Duodenal mucosa (tissue), 2 donors: ENCODE data around the gene CAMK2G.
"Not testable (repeated sequence)": the region's sequence is repeated elsewhere in the genome, so short reads cannot be mapped to it uniquely, and the experiment has no call there.

Source experiments
- H3K27ac ChIP-seq: one replicate; pipeline ENCODE4 v1.7.0; 2013; ENCODE audit warnings: low read depth, low read length
- H3K27me3 ChIP-seq, 2 donors: one replicate each; pipeline ENCODE4 v1.7.0; 2013; ENCODE audit warnings: low read length in 2 of 2, control low read depth in 1 of 2; ENCODE audit not compliant: insufficient read depth in 2 of 2, control insufficient read depth in 1 of 2
- H3K36me3 ChIP-seq, 2 donors: one replicate each; pipeline ENCODE4 v1.7.0; 2013; ENCODE audit warnings: low read length in 2 of 2, control low read depth in 1 of 2; ENCODE audit not compliant: insufficient read depth in 2 of 2, control insufficient read depth in 1 of 2
- H3K4me1 ChIP-seq, 2 donors: one replicate each; pipeline ENCODE4 v1.7.0; 2013; ENCODE audit warnings: low read length in 2 of 2, control low read depth in 1 of 2; ENCODE audit not compliant: insufficient read depth in 2 of 2, control insufficient read depth in 1 of 2
- H3K4me3 ChIP-seq, 2 donors: one replicate each; pipeline ENCODE4 v1.7.0; 2013; ENCODE audit warnings: low read length in 2 of 2, low read depth in 1 of 2
- H3K9ac ChIP-seq, 2 donors: one replicate each; pipeline ENCODE4 v1.7.0; 2013; ENCODE audit warnings: low read length in 2 of 2, low read depth in 1 of 2
- H3K9me3 ChIP-seq, 2 donors: one replicate each; pipeline ENCODE4 v1.7.0; 2013; ENCODE audit warnings: low read length in 2 of 2, control low read depth in 1 of 2; ENCODE audit not compliant: control insufficient read depth in 1 of 2

The CAMK2G gene

GRCh38 chr10:73902351-73902750 lies 28.0 kb upstream of the CAMK2G start:
- H3K36me3 ChIP-seq, result no peaks in the 10 kb centered on the region
- H3K4me3 ChIP-seq, result no peak overlapping the region
- no peaks in the 10 kb centered on the region for H3K27me3 ChIP-seq
- no peaks in the 10 kb centered on the region for H3K9me3 ChIP-seq
- peaks cover 12 to 15% of the 10 kb centered on the region in 2 donors for H3K4me1 ChIP-seq
- no peak overlapping the region for H3K27ac ChIP-seq
- no peak overlapping the region for H3K9ac ChIP-seq

GRCh38 chr10:73901261-73901660 lies 26.9 kb upstream of the CAMK2G start:
- Histone ChIP-seq H3K36me3 (no peaks in the 10 kb centered on the region), H3K27me3 (no peaks in the 10 kb centered on the region), H3K4me1 (peaks cover 8 to 12% of the 10 kb centered on the region in 2 donors), H3K9me3 (no peaks in the 10 kb centered on the region), H3K4me3 (no peak overlapping the region), H3K27ac (no peak overlapping the region), H3K9ac (no peak overlapping the region)

GRCh38 chr10:73900064-73900463 lies 25.7 kb upstream of the CAMK2G start:
- Histone ChIP-seq H3K27ac (no peak overlapping the region), H3K9ac (no peak overlapping the region), H3K27me3 (no peaks in the 10 kb centered on the region), H3K36me3 (no peaks in the 10 kb centered on the region), H3K4me1 (peaks cover 8 to 9% of the 10 kb centered on the region in 2 donors), H3K9me3 (no peaks in the 10 kb centered on the region), H3K4me3 (no peak overlapping the region)

- no peak overlapping the region for H3K27ac ChIP-seq
- H3K36me3 ChIP-seq, result no peaks in the 10 kb centered on the region
- H3K9me3 ChIP-seq, result no peaks in the 10 kb centered on the region
- no peak overlapping the region for H3K9ac ChIP-seq
- H3K4me1 ChIP-seq, result peaks cover 8 to 9% of the 10 kb centered on the region in 2 donors
- H3K4me3 ChIP-seq, result no peak overlapping the region
- H3K27me3 ChIP-seq, result no peaks in the 10 kb centered on the region
These were observed 25.1 kb upstream of the CAMK2G start for GRCh38 chr10:73899423-73899822.

- Histone ChIP-seq H3K9me3 (no peaks in the 10 kb centered on the region), H3K27ac (no peak overlapping the region), H3K9ac (no peak overlapping the region), H3K36me3 (no peaks in the 10 kb centered on the region), H3K27me3 (no peaks in the 10 kb centered on the region), H3K4me1 (peaks cover 8 to 9% of the 10 kb centered on the region in 2 donors), H3K4me3 (no peak overlapping the region)
These were observed 24.5 kb upstream of the CAMK2G start for GRCh38 chr10:73898730-73899410.

GRCh38 chr10:73897693-73898092 lies 23.3 kb upstream of the CAMK2G start:
- Histone ChIP-seq H3K9ac (no peak overlapping the region), H3K4me3 (no peak overlapping the region), H3K36me3 (no peaks in the 10 kb centered on the region), H3K4me1 (peaks cover 8 to 9% of the 10 kb centered on the region in 2 donors), H3K27ac (no peak overlapping the region), H3K27me3 (no peaks in the 10 kb centered on the region), H3K9me3 (no peaks in the 10 kb centered on the region)

- H3K9me3 ChIP-seq, H3K9ac ChIP-seq, H3K36me3 ChIP-seq, H3K27me3 ChIP-seq, H3K4me3 ChIP-seq, H3K27ac ChIP-seq, H3K4me1 ChIP-seq: not testable (repeated sequence)
These were observed 21.0 kb upstream of the CAMK2G start for GRCh38 chr10:73895381-73895780.

- H3K27me3 ChIP-seq, result no peaks in the 10 kb centered on the region
- peaks cover 6 to 7% of the 10 kb centered on the region in 2 donors for H3K4me1 ChIP-seq
- H3K9me3 ChIP-seq, result no peaks in the 10 kb centered on the region
- no peak overlapping the region for H3K27ac ChIP-seq
- no peak overlapping the region for H3K9ac ChIP-seq
- H3K36me3 ChIP-seq, result no peaks in the 10 kb centered on the region
- no peak overlapping the region for H3K4me3 ChIP-seq
These were observed 20.1 kb upstream of the CAMK2G start for GRCh38 chr10:73894245-73894971.

- no peaks in the 10 kb centered on the region for H3K9me3 ChIP-seq
These were observed 19.1 kb upstream of the CAMK2G start for GRCh38 chr10:73893426-73893825.

GRCh38 chr10:73892310-73893030 lies 18.1 kb upstream of the CAMK2G start:
- H3K4me1 ChIP-seq, result peaks cover 16 to 18% of the 10 kb centered on the region in 2 donors
- H3K36me3 ChIP-seq, result no peaks in the 10 kb centered on the region
- no peak overlapping the region for H3K9ac ChIP-seq
- H3K4me3 ChIP-seq, result no peak overlapping the region
- H3K27ac ChIP-seq, result no peak overlapping the region
- no peaks in the 10 kb centered on the region for H3K9me3 ChIP-seq
- H3K27me3 ChIP-seq, result no peaks in the 10 kb centered on the region

More at GRCh38 chr10:73893426-73893825, 19.1 kb upstream of the CAMK2G start:
- no peaks in the 10 kb centered on the region for H3K36me3 ChIP-seq
- H3K4me3 ChIP-seq, result no peak overlapping the region
- no peaks in the 10 kb centered on the region for H3K27me3 ChIP-seq
- no peak overlapping the region for H3K27ac ChIP-seq
- H3K4me1 ChIP-seq, result peaks cover 7 to 8% of the 10 kb centered on the region in 2 donors
- no peak overlapping the region for H3K9ac ChIP-seq
